Pulmonary artery endothelial cell (primary cell): ENCODE data around the gene ADGRL3. TPM values are rescaled to one million over a fixed set of nuclear protein-coding genes. Genes with fewer than 3 reads are reported as not detected.
"Not testable (repeated sequence)": the region's sequence is repeated elsewhere in the genome, so short reads cannot be mapped to it uniquely, and the experiment has no call there.

ENCODE experiments used
- DNase-seq: peaks from one replicate; pipeline ENCODE4 v3.0.0-alpha.2; 2011; ENCODE audit warnings: low read depth, low spot score
- total RNA-seq: library from RNA; depleted of rRNA; stranded (reverse); fragments of >200 nt; gene quantifications from 2 replicates; pipeline ENCODE4 v1.2.3, GENCODE V29; 2014

ADGRL3 gene
- total RNA-seq, 1 donor from 2014 or later, result not detected

- no peak for DNase-seq
Measured at GRCh38 chr4:61619528-61619927, 419.4 kb downstream of the ADGRL3 start.

- no peak for DNase-seq
Measured at GRCh38 chr4:61628282-61628681, 428.2 kb downstream of the ADGRL3 start.

- no peak for DNase-seq
Measured at GRCh38 chr4:61628727-61629126, 428.6 kb downstream of the ADGRL3 start.

- DNase-seq, result no peak
Measured at GRCh38 chr4:61630548-61630947, 430.4 kb downstream of the ADGRL3 start.

- no peak for DNase-seq
Measured at GRCh38 chr4:61638591-61638990, 438.5 kb downstream of the ADGRL3 start.

- not testable (repeated sequence) for DNase-seq
Measured at GRCh38 chr4:61646746-61647350, 446.7 kb downstream of the ADGRL3 start.

- no peak for DNase-seq
Measured at GRCh38 chr4:61648264-61648663, 448.1 kb downstream of the ADGRL3 start.

GRCh38 chr4:61657016-61657415 is 456.9 kb downstream of the ADGRL3 start:
- DNase-seq, result no peak

GRCh38 chr4:61661960-61662359 is 461.8 kb downstream of the ADGRL3 start:
- no peak for DNase-seq

- no peak for DNase-seq
Measured at GRCh38 chr4:61662362-61662761, 462.2 kb downstream of the ADGRL3 start.

- DNase-seq, result no peak
Measured at GRCh38 chr4:61663310-61663709, 463.2 kb downstream of the ADGRL3 start.

GRCh38 chr4:61665649-61666048 is 465.5 kb downstream of the ADGRL3 start:
- no peak for DNase-seq

- no peak for DNase-seq
Measured at GRCh38 chr4:61666244-61666643, 466.1 kb downstream of the ADGRL3 start.

- no peak for DNase-seq
Measured at GRCh38 chr4:61671599-61671998, 471.5 kb downstream of the ADGRL3 start.

- no peak for DNase-seq
Measured at GRCh38 chr4:61675464-61675863, 475.3 kb downstream of the ADGRL3 start.

- no peak for DNase-seq
Measured at GRCh38 chr4:61678297-61678696, 478.2 kb downstream of the ADGRL3 start.

GRCh38 chr4:61693520-61693919 is 493.4 kb downstream of the ADGRL3 start:
- DNase-seq, result no peak

- no peak for DNase-seq
Measured at GRCh38 chr4:61714387-61714911, 514.3 kb downstream of the ADGRL3 start.

GRCh38 chr4:61716426-61716825 is 516.3 kb downstream of the ADGRL3 start:
- DNase-seq, result no peak

- no peak for DNase-seq
Measured at GRCh38 chr4:61723492-61723891, 523.4 kb downstream of the ADGRL3 start.

- DNase-seq, result no peak
Measured at GRCh38 chr4:61727286-61727685, 527.2 kb downstream of the ADGRL3 start.

- no peak for DNase-seq
Measured at GRCh38 chr4:61734409-61734808, 534.3 kb downstream of the ADGRL3 start.

- DNase-seq, result no peak
Measured at GRCh38 chr4:61739887-61740286, 539.8 kb downstream of the ADGRL3 start.

GRCh38 chr4:61740886-61741285 is 540.8 kb downstream of the ADGRL3 start:
- no peak for DNase-seq
